ENCODE measurements around the gene PAQR6.

The PAQR6 gene

GRCh38 chr1:156241926-156242325 lies 5.9 kb downstream of the PAQR6 start, which contains the start of gene BGLAP:
BGLAP (plus strand) TSS chr1:156242184; CDS start chr1:156242232, 48 bp downstream.
- no peak for DNase-seq (ENCODE audit: low spot score)
- in situ Hi-C loops (cut with MboI; ENCODE audit: low sequenced_read_pairs, unreplicated experiment) = no loop called here
- TF ChIP-seq, protein P1, sequence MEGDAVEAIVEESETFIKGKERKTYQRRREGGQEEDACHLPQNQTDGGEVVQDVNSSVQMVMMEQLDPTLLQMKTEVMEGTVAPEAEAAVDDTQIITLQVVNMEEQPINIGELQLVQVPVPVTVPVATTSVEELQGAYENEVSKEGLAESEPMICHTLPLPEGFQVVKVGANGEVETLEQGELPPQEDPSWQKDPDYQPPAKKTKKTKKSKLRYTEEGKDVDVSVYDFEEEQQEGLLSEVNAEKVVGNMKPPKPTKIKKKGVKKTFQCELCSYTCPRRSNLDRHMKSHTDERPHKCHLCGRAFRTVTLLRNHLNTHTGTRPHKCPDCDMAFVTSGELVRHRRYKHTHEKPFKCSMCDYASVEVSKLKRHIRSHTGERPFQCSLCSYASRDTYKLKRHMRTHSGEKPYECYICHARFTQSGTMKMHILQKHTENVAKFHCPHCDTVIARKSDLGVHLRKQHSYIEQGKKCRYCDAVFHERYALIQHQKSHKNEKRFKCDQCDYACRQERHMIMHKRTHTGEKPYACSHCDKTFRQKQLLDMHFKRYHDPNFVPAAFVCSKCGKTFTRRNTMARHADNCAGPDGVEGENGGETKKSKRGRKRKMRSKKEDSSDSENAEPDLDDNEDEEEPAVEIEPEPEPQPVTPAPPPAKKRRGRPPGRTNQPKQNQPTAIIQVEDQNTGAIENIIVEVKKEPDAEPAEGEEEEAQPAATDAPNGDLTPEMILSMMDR (IDR thresholded peaks at IDR 0.05; ENCODE audit: borderline replicate concordance, control extremely low read depth, extremely low read depth, insufficient read depth, missing control alignments) = no peak

DNA sequence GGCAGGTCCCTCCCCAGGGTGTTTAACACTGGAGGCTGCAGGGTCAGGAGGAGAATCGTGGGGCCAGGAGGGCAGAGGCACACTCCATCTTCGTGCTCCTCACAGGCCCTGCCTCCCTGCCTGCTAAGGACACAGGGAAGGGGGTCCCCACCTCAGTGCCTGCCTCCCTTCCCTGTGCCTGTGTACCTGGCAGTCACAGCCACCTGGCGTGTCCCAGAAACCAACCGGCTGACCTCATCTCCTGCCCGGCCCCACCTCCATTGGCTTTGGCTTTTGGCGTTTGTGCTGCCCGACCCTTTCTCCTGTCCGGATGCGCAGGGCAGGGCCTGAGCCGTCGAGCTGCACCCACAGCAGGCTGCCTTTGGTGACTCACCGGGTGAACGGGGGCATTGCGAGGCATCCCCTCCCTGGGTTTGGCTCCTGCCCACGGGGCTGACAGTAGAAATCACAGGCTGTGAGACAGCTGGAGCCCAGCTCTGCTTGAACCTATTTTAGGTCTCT lies 6.5 kb downstream of the PAQR6 start:
- no peak for DNase-seq (ENCODE audit: low spot score)
- TF ChIP-seq, protein P1 (IDR thresholded peaks at IDR 0.05; ENCODE audit: borderline replicate concordance, control extremely low read depth, extremely low read depth, insufficient read depth, missing control alignments) = no peak
- in situ Hi-C loops (cut with MboI; ENCODE audit: low sequenced_read_pairs, unreplicated experiment) = no loop called here

- no peak for DNase-seq (ENCODE audit: low spot score)
- TF ChIP-seq, protein P1 (IDR thresholded peaks at IDR 0.05; ENCODE audit: borderline replicate concordance, control extremely low read depth, extremely low read depth, insufficient read depth, missing control alignments) = no peak
- in situ Hi-C loops (cut with MboI; ENCODE audit: low sequenced_read_pairs, unreplicated experiment) = no loop called here
Observed at GRCh38 chr1:156238248-156238647, 9.6 kb downstream of the PAQR6 start.

- DNase-seq (ENCODE audit: low spot score) = no peak
- in situ Hi-C loops (cut with MboI; ENCODE audit: low sequenced_read_pairs, unreplicated experiment) = no loop called here
- TF ChIP-seq, protein P1 (IDR thresholded peaks at IDR 0.05; ENCODE audit: borderline replicate concordance, control extremely low read depth, extremely low read depth, insufficient read depth, missing control alignments) = no peak
Observed at GRCh38 chr1:156236164-156236563, 11.7 kb downstream of the PAQR6 start.

GRCh38 chr1:156233426-156234127 lies 14.3 kb downstream of the PAQR6 start:
- TF ChIP-seq, protein P1 (IDR thresholded peaks at IDR 0.05; ENCODE audit: borderline replicate concordance, control extremely low read depth, extremely low read depth, insufficient read depth, missing control alignments) = no peak
- no peak for DNase-seq (ENCODE audit: low spot score)
- in situ Hi-C loops (cut with MboI; ENCODE audit: low sequenced_read_pairs, unreplicated experiment) = no loop called here

GRCh38 chr1:156232201-156232894 lies 15.5 kb downstream of the PAQR6 start:
- no peak for DNase-seq (ENCODE audit: low spot score)

More at GRCh38 chr1:156232201-156232894, 15.5 kb downstream of the PAQR6 start:
- TF ChIP-seq, protein P1 (IDR thresholded peaks at IDR 0.05; ENCODE audit: borderline replicate concordance, control extremely low read depth, extremely low read depth, insufficient read depth, missing control alignments) = no peak
- in situ Hi-C loops (cut with MboI; ENCODE audit: low sequenced_read_pairs, unreplicated experiment) = no loop called here
